ENCODE measurements around the gene TBC1D5. TPM values are rescaled to one million over a fixed set of nuclear protein-coding genes. Genes with fewer than 3 reads are reported as not detected.

Gene TBC1D5
- total RNA-seq, 1 experiment from 2014 or later, result 30.4 TPM

DNA sequence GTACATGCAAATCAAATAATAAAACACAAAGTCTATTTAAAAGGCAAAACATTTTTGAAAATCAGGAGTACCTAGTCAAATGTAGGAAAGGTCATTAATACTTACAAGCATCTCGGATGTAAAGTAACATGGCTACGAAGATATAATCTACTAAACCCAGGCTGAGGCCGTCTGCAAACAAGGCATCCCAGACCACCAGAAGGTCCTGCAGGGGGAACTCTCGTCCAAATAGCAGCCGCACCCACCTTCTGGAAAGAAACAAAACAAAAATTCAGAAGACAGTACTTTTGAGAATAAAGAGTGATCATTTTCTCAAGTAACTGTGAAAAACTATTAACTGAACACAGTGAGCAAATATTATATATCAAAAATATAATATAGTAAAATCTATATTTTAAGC is 434.5 kb downstream of the TBC1D5 start:
- H3K4me1 ChIP-seq (ENCODE audit: control insufficient read depth, insufficient read depth, low read length), result no peaks in the 10 kb centered on the region
- H3K4me3 ChIP-seq (ENCODE audit: low read depth in 2 of 2, low read length in 2 of 2), result no peak overlapping the region
- H3K27me3 ChIP-seq (ENCODE audit: control insufficient read depth, insufficient read depth, low read length), result no peaks in the 10 kb centered on the region
- BruUV-seq (replicated peaks), result no TSS peak
- ChIA-PET POLR2A (no interaction called here), CTCF (no interaction called here)
- no peak for DNase-seq (ENCODE audit: low read depth, low spot score)
- no peak for ATAC-seq
- no peaks in the 10 kb centered on the region for H3K9me3 ChIP-seq (ENCODE audit: control insufficient read depth, insufficient read depth, low read depth, low read length)
- no peaks in the 10 kb centered on the region for H3K36me3 ChIP-seq (ENCODE audit: control insufficient read depth, insufficient read depth, low read length)
- in situ Hi-C loops (cut with HindIII; ENCODE audit: low pct_unique_long_range_greater_than_20kb, low sequenced_read_pairs), result no loop called here
- TF ChIP-seq TCF7L2 (IDR thresholded peaks at IDR 0.05; ENCODE audit: low read depth, low read length), result no peak
- no peak for TF ChIP-seq SIN3A (IDR thresholded peaks at IDR 0.05; ENCODE audit: borderline replicate concordance, insufficient read depth, low read depth, low read length)
- TF ChIP-seq POLR2AphosphoS5 (IDR thresholded peaks at IDR 0.05; ENCODE audit: low read depth, low read length), result no peak
- TF ChIP-seq, protein P1, sequence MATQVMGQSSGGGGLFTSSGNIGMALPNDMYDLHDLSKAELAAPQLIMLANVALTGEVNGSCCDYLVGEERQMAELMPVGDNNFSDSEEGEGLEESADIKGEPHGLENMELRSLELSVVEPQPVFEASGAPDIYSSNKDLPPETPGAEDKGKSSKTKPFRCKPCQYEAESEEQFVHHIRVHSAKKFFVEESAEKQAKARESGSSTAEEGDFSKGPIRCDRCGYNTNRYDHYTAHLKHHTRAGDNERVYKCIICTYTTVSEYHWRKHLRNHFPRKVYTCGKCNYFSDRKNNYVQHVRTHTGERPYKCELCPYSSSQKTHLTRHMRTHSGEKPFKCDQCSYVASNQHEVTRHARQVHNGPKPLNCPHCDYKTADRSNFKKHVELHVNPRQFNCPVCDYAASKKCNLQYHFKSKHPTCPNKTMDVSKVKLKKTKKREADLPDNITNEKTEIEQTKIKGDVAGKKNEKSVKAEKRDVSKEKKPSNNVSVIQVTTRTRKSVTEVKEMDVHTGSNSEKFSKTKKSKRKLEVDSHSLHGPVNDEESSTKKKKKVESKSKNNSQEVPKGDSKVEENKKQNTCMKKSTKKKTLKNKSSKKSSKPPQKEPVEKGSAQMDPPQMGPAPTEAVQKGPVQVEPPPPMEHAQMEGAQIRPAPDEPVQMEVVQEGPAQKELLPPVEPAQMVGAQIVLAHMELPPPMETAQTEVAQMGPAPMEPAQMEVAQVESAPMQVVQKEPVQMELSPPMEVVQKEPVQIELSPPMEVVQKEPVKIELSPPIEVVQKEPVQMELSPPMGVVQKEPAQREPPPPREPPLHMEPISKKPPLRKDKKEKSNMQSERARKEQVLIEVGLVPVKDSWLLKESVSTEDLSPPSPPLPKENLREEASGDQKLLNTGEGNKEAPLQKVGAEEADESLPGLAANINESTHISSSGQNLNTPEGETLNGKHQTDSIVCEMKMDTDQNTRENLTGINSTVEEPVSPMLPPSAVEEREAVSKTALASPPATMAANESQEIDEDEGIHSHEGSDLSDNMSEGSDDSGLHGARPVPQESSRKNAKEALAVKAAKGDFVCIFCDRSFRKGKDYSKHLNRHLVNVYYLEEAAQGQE (IDR thresholded peaks at IDR 0.05; ENCODE audit: insufficient read depth in 1 of 2, low read depth in 2 of 2, low read length in 1 of 2), result no peak
- TF ChIP-seq, protein P2, sequence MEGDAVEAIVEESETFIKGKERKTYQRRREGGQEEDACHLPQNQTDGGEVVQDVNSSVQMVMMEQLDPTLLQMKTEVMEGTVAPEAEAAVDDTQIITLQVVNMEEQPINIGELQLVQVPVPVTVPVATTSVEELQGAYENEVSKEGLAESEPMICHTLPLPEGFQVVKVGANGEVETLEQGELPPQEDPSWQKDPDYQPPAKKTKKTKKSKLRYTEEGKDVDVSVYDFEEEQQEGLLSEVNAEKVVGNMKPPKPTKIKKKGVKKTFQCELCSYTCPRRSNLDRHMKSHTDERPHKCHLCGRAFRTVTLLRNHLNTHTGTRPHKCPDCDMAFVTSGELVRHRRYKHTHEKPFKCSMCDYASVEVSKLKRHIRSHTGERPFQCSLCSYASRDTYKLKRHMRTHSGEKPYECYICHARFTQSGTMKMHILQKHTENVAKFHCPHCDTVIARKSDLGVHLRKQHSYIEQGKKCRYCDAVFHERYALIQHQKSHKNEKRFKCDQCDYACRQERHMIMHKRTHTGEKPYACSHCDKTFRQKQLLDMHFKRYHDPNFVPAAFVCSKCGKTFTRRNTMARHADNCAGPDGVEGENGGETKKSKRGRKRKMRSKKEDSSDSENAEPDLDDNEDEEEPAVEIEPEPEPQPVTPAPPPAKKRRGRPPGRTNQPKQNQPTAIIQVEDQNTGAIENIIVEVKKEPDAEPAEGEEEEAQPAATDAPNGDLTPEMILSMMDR (IDR thresholded peaks at IDR 0.05), result no peak
- no peak overlapping the region for H3K27ac ChIP-seq (ENCODE audit: low read length)
- intact Hi-C loops (cut with micrococcal nuclease; ENCODE audit: unreplicated experiment), result loop anchor here (5.0 kb wide), 1 partner anchor 104 kb away; no protein-coding TSS in a partner anchor

DNA sequence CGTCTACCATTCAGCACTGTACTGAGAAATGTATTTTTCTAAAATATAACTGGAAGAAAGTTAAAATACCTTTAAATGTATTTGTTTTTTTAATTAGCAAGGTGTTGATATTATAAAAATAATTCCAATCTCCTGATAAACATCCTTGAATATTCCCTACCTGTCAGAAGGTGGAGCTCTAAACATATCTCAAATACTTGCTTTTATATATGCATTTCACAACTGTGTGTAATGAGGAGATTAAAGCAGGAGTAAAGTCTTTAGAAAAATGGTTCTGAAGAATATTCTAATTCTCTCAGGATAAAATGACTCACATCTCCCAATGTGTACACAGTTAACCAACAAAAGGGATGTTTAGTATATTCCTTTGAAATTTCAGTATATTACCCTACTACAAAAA is 434.9 kb downstream of the TBC1D5 start:
- CTCF ChIA-PET, result no interaction called here

More for the DNA sequence above, 434.9 kb downstream of the TBC1D5 start:
- no peaks in the 10 kb centered on the region for H3K27me3 ChIP-seq (ENCODE audit: control insufficient read depth, insufficient read depth, low read length)
- ATAC-seq, result no peak
- no peaks in the 10 kb centered on the region for H3K36me3 ChIP-seq (ENCODE audit: control insufficient read depth, insufficient read depth, low read length)
- H3K4me3 ChIP-seq (ENCODE audit: low read depth in 2 of 2, low read length in 2 of 2), result no peak overlapping the region
- in situ Hi-C loops (cut with HindIII; ENCODE audit: low pct_unique_long_range_greater_than_20kb, low sequenced_read_pairs), result no loop called here
- BruUV-seq (replicated peaks), result no TSS peak
- no peak for DNase-seq (ENCODE audit: low read depth, low spot score)
- no peaks in the 10 kb centered on the region for H3K4me1 ChIP-seq (ENCODE audit: control insufficient read depth, insufficient read depth, low read length)
- intact Hi-C loops (cut with micrococcal nuclease; ENCODE audit: unreplicated experiment), result loop anchor here (5.0 kb wide), 1 partner anchor 105 kb away; no protein-coding TSS in a partner anchor
- POLR2A ChIA-PET, result no interaction called here
- H3K9me3 ChIP-seq (ENCODE audit: control insufficient read depth, insufficient read depth, low read depth, low read length), result no peaks in the 10 kb centered on the region
- TF ChIP-seq, protein P2 (IDR thresholded peaks at IDR 0.05), result peak; percentile 29; the same call in 1 of the 2 replicates
- TF ChIP-seq, protein P1 (IDR thresholded peaks at IDR 0.05; ENCODE audit: insufficient read depth in 1 of 2, low read depth in 2 of 2, low read length in 1 of 2), result no peak
- TF ChIP-seq SIN3A (IDR thresholded peaks at IDR 0.05; ENCODE audit: borderline replicate concordance, insufficient read depth, low read depth, low read length), result no peak
- TF ChIP-seq TCF7L2 (IDR thresholded peaks at IDR 0.05; ENCODE audit: low read depth, low read length), result no peak
- no peak for TF ChIP-seq POLR2AphosphoS5 (IDR thresholded peaks at IDR 0.05; ENCODE audit: low read depth, low read length)
- H3K27ac ChIP-seq (ENCODE audit: low read length), result no peak overlapping the region

All from Panc1 (cell line).